ENCODE measurements around the gene TP53RK.

DNA sequence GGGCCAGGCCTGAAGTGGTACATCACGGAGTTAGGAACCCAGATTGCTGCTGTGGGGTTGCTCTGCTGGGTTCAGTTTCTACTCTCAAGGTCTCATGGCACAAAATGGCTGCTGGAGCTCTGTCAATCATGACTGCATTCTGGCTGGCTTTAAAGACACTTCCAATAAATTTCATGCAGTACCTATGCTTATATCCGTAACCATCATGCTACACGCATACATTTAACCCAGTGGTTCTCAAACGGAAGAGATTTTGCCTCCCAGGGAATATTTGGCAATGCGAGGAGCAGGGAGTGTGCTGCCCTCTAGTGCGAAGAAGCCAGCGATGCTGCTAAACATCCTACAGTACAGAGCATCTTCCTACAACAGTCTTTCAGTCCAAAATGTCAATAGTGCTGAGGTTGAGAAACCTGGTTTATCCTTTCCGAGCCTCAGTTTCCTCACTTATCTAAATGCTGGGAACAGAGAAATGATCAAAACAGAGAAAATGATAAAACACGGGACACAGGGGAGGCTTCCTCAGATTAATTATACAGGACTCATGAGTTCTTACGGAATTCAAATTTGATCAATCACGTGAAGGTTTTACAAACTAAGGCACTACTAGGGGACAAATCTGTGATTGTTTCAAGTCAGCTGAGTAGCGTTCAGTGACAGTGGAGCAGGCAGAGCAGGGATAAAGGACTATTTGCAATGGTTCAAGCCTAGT lies 10.6 kb upstream of the TP53RK start:
- TF ChIP-seq EZH2 (IDR thresholded peaks at IDR 0.05; ENCODE audit: borderline replicate concordance, insufficient read depth, low read depth, low read length, poor library complexity, severe bottlenecking) = no peak
- TF ChIP-seq, protein P1, sequence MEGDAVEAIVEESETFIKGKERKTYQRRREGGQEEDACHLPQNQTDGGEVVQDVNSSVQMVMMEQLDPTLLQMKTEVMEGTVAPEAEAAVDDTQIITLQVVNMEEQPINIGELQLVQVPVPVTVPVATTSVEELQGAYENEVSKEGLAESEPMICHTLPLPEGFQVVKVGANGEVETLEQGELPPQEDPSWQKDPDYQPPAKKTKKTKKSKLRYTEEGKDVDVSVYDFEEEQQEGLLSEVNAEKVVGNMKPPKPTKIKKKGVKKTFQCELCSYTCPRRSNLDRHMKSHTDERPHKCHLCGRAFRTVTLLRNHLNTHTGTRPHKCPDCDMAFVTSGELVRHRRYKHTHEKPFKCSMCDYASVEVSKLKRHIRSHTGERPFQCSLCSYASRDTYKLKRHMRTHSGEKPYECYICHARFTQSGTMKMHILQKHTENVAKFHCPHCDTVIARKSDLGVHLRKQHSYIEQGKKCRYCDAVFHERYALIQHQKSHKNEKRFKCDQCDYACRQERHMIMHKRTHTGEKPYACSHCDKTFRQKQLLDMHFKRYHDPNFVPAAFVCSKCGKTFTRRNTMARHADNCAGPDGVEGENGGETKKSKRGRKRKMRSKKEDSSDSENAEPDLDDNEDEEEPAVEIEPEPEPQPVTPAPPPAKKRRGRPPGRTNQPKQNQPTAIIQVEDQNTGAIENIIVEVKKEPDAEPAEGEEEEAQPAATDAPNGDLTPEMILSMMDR (IDR thresholded peaks at IDR 0.05) = no peak

Measured in B cell (primary cell).